ENCODE measurements around the gene ANXA10.

- no peak for TF ChIP-seq EZH2phosphoT487 (IDR thresholded peaks at IDR 0.05; ENCODE audit: borderline replicate concordance, low read depth)
- no peak for TF ChIP-seq SMC3 (IDR thresholded peaks at IDR 0.05; ENCODE audit: low read depth, low read length)
- no peak for TF ChIP-seq MAX (IDR thresholded peaks at IDR 0.05; ENCODE audit: low read depth)
- TF ChIP-seq CTCF (IDR thresholded peaks at IDR 0.05): no peak
- no peak for TF ChIP-seq USF2 (IDR thresholded peaks at IDR 0.05; ENCODE audit: borderline replicate concordance, low read depth, low read length)
- TF ChIP-seq TCF12 (IDR thresholded peaks at IDR 0.05): no peak
- no peak for TF ChIP-seq RCOR1 (IDR thresholded peaks at IDR 0.05; ENCODE audit: low read length)
- TF ChIP-seq TAF1 (IDR thresholded peaks at IDR 0.05; ENCODE audit: borderline replicate concordance, low read depth, low read length): no peak
These were observed 111.0 kb downstream of the ANXA10 start for GRCh38 chr4:168203233-168203911.
